HG02852 (cell line): ENCODE measurements around the gene ACOX2.
"Not testable (repeated sequence)": the region's sequence is repeated elsewhere in the genome, so short reads cannot be mapped to it uniquely, and the experiment has no call there.

Source experiments
- ATAC-seq: cut with Tn5 transposase; IDR thresholded peaks from one replicate; pipeline ENCODE4 v1.9.1; 2021; ENCODE audit warnings: mild to moderate bottlenecking, moderate library complexity; ENCODE audit not compliant: unreplicated experiment

Gene ACOX2

DNA sequence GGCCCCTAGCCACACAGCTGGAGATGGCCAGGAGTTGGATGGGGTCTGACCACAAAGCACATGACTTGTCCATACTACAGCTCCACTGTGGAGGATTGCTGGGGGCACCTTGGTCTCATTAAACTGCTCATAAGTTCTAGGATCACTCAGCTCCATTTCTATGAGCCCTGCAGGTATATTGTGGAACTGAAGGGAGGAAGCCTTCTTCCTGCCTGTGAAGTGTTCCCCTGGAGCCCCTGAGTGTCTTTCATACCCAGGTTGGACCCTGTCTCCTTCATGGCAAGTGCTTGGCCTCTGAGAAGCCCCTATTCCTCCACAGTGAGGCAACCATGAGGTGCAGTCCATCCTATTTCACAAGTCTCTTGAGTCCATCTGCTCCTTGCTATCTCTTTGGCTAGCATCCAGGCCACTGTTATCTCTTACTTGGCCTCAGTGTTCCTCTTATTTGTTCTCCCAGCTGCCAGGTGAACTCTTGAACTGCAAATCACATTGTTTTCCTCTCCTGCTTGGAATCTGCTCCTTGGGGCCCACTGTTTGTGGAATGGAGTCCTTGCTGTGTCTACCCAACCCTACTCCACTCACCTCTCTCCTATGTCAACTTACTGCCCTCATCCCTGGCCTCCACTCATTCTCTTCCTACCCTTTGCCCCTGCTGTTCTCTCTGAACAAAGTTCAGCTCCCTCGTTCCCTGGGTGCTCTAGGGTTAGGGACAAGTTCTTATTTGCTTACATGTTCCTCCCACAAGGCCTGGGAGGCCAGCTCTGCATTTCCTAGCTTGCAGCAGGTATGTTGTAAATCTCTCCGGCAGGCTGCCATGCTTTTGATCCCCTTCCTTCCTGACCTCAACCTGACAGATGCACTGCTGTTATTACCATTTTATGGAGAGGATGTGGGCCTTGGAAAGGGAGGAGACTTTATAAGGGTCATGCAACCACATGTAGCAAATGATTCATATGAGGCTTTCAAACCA, 1.2 kb downstream of the ACOX2 start:
- ATAC-seq: no peak

DNA sequence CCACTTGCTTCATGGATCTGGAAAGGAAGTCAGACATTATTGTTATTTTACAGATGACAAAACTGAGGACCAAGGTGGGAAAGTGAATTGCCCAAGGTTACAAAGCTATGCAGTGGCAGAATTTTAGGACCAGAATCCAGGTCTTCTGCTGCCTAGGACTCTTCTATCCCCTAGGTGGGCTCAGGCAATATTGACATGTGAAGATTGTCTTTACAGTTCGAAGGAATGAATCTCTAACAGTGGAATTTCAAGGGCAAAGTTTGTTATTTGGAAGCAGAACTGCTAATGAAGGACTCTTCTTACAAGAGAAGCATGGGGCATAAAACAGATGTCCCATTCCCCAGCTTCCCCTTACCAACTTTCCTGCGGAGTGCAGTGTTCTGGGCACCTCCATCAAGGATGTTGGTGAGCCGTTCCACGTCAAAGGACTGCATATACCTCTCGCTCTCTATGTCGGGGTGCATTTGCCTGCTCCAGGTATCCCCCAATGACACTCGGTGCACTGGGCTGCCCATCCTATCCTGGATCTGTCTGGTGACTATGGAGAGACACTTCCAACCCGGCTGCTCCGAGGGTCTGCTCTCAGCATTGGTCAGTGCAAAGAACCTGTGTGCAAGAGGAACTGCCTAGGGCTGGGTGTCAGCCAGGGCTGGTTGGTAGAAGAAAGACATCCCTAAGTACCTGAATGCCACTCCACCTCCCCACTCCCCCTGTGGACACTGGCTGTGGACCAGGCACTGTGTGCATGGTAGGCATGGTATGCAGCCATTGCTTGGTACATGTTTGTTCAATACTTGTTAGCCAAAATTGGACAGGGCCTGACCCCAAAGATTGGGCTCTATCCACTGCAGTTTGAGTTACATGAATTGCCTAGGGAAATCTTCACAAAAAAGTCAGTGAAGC, 2.1 kb downstream of the ACOX2 start:
- no peak for ATAC-seq

DNA sequence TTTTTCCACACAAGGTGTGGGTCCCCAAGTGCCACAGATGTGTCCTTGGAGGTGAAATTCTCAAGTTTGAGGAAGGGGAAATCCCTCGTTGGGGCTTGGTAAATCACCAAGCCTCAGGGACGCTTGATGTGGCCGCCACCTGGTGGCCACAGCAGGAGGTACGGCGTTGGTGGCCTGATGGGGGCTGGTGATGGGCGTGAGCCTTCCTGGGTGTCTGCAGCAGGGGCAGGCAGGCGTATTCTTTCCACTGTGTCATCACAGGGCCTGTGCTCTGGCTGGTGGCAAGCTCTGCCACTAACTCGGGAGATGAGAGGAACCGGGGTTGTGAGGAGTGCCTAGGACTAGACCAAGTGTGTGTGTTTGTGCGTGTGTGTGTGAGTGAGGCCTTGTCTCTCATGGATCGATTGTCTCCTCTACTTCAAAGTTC, 4.2 kb downstream of the ACOX2 start:
- peak; percentile 93 for ATAC-seq

DNA sequence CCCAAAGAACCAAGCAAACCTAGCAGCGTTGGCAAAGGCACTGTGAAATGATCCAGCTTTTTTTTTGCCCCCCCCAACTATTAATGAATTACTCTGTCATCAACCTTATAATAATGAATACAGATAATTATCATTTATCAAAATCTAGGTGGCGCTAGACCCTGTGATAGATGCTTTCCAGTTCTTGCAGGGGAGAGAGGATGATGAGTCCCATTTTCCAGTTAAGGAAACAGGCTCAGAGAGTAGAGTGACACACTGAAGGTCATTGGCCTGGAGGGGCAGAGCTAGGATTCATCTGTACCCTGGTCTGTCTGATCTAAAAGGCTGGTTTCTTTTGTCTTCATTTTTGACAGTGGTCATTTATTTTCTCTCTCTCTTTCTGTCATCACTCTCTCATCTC, 5.0 kb downstream of the ACOX2 start:
- ATAC-seq: no peak

DNA sequence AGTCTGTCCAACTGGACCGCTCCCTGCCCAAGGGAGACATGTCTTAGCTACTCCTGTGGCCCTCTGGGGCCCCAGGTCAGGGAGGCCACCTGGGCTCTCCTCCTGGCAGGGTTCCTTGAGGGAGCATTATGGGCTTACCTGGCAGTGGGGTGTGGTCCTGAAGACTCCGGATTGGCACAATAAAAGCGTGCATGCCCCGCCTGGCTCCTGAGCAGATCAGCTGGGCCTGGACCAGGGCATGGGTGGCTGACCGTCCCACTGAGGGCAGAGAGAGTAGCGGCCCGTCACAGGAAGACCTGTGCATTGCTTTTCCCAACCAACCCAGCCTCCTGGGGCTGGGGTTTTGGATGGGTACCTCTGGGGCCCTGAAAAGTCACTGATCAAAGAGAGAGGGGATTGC, 5.4 kb downstream of the ACOX2 start:
- ATAC-seq: no peak

DNA sequence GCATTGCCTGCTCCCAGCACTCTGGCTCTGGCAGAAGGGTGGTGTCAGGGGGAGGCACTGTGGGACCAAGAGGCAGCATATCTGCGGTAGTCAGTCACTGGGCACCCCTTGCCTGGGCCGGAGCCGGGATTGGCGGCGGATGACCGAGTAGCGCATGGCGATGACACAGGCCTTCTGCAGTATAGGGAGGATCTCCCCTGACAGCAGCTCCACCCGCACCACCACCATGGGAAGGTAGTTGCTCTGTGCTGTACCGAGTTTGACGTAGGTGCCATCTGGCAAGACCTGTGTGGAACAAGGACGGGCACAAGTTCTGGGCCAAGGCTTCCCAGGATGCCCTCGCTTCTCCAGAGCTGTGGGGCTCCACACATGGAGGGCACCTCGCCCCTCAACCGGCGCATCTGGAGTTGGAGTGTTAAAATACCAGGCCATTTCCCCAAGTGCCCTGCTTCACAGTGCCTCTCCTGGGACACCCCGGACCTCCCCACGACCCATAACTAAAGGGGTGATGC, 6.6 kb downstream of the ACOX2 start:
- no peak for ATAC-seq

DNA sequence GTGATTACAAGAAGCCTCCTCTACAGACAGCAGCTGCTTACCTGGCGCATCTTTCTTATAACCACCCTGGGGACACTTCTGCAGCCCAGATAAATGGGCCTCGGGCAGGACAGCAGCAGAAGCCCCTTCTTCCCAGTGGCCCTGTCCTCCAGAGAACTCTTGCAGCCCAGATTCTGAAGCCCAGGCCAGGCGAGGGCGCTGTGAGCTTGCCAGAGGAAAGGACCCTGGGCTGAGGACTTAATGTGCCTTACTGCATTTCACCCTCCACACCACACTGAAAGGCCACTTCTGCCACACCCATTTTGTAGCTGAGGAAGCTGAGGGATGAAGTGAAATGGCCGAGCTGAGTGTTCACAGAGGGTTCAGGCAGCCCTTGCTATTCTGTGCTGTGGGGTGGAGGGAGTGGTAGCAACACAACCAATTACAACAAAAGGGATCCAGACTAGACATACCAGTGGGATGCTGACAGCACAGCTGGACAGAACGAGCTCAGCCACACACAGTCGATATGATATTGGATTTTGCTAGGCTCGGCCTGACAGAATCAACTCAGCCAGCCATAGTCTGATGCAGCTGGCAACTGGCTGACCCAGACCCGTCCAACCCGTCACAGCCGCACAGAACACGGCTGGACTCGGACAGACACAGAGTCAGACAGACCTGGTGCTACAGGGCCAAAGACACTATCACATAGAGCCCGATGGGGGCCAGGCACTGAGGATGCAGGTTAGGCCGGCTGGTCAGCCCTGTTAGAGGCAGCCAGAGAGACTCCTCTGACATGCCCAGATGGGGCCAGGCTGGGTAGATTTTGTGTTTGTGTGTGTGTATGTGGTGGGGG, 7.3 kb downstream of the ACOX2 start:
- no peak for ATAC-seq

DNA sequence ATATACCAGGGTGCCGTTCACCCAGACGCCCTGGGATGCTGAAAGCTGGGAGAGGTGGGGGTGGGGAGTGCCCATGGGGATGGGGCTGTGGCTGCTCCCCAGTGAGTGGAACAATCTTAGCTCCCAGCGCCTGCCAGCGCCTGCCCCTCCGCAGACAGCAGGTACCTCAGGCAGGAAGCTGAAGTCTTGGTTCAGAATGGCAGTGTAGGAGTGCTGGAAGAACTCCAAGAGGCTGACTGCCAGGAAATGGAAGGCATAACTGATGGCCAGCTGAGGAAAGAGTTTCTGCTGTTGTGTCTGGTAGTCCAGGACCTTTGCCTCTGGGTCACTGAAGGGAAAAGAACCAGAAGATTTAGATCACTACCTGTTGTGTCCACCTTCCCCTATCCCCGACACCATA, 8.4 kb downstream of the ACOX2 start:
- ATAC-seq: no peak

DNA sequence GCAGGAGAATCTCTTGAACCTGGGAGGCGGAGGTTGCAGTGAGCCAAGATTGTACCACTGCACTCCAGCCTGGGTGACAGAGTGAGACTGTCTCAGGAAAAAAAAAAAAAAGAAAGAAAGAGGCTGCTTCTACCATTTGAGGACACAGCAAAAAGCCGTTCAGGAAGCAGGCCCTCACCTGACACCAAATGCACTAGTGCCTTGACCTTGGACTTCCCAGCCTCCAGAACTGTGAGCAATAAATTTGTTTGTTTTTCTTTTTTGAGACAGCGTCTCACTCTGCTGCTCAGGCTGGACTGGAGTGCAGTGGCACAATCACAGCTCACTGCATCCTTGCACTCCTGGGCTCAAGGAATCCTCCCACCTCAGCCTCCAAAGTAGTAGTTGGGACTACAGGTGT, 9.6 kb downstream of the ACOX2 start:
- ATAC-seq: not testable (repeated sequence)

DNA sequence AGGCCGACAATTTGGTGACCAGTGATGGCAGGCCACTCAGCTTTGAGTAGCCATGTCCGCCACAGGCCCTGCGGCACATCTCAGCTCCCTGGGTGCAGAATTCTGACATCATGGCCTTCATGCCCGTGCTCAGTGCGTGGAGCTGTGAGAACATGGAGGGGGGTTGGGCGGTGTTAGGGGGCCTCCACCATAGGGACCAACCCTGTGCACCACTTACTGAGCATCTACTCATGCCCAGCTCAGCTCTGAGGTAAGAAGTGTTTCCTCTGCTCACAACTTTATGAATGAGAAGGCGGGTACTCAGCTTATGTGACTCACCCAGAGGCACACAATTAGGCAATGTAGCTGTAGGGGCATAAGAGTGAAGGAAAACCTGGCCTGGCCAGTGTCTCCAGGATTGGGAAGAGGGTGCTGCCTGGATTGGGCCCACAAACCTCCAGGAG, 10.5 kb downstream of the ACOX2 start:
- no peak for ATAC-seq

DNA sequence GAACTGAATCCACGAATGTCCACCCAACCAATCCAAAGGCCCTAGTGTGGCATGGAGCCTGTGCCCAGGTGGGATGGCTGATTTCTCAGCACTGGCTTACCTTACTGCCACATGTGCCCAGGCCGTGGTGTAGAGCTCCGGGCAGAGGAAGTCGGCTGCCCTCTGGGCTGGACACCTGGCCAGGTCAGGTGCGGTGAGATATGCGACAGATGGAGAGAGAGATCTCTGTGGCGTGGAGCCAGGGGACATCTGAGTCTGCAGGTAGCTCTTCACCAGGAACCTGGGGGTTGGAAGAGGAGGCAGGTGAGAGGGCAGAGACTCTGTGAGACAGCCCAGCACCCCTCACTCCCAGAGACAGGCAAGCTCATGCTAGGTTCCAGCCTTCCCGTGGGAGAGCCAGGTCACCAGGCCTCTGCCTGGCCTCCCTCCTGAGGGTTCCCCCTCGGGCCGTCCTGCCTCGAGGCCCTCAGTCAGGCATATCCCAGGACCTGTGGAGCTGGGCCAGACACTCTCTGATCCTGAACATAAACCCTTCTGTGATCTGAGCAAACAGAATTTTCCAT, 12.6 kb downstream of the ACOX2 start:
- ATAC-seq: no peak

DNA sequence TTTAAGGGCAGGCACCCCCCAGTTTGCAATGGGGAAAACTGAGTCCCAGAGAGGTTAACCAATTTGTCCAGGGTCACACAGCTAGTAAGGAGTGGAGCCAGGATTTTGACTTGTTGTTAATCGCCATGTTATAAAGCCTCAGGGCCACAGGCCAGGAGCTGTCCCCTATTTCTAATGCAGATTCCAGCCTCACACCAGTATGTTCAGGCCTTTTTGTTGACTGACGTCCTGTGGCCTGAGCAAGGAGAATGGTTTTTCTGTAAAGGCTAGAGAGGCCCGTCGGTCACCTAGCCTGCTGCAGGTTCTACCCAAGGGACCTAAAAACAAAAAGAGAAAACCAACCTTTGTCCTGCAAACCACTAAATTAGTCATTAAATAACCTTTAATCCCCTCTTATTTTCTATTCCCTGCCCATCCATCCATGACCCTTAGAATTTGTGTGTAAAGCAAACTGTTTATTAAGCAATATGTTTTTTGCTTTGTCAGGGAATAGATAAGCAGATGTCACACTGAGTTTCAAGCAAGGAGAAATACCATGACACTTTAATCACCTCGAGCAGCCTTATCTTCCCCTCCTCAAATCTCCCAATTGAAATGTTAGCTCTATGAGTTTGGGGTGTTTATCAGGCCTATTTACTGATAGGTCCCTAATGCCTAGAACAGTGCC, 14.1 kb downstream of the ACOX2 start:
- no peak for ATAC-seq

DNA sequence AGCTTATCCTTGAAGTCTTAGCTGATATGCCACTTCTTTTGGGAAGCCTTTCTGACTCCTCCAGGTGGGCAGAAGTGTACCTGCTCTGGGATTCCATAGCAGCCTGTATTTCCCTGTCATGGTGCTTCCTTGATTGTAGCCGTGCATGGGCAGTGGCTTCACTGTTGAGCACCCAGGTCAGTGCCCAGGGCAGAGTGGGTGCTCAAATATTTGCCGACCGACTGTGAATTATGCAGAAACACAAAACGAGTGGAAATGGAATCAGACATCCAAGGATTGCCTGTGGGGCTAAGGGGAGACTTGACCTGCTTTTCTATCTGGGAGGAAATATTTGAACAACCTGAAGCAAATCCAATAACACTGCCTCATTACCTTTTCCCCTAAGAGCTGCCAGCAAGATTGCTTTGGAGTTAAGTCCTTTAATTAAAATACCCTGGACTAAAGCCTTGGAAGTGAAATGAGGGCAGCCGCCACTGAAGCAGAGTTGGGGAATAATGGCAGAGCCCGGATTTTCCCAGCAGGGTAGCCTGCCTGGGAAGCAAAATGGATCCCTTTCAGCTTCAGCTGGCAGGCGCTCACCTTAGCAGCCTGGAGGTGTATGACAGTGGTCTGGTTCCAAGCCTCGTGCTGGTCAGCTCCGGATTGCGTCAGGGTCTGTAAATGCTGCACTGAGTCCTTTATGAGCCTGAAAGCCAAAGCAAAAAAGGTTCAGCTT, 14.9 kb downstream of the ACOX2 start:
- ATAC-seq: no peak

DNA sequence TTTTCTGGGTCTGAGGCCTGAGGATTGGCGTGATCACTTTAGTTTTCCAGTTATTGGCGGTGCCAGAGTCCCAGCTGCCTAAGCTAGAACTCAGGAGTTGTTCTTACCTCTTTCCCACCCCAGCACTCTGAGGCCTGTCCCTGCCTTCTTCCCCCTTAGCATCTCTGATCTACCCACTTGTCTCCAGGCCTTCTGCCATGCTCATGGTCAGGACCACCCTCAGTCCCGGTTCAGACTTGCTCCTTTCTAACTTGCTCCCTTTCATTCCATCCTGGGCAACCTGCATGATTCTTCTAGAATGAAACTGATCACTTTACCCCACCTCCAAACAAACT, 15.7 kb downstream of the ACOX2 start:
- no peak for ATAC-seq

DNA sequence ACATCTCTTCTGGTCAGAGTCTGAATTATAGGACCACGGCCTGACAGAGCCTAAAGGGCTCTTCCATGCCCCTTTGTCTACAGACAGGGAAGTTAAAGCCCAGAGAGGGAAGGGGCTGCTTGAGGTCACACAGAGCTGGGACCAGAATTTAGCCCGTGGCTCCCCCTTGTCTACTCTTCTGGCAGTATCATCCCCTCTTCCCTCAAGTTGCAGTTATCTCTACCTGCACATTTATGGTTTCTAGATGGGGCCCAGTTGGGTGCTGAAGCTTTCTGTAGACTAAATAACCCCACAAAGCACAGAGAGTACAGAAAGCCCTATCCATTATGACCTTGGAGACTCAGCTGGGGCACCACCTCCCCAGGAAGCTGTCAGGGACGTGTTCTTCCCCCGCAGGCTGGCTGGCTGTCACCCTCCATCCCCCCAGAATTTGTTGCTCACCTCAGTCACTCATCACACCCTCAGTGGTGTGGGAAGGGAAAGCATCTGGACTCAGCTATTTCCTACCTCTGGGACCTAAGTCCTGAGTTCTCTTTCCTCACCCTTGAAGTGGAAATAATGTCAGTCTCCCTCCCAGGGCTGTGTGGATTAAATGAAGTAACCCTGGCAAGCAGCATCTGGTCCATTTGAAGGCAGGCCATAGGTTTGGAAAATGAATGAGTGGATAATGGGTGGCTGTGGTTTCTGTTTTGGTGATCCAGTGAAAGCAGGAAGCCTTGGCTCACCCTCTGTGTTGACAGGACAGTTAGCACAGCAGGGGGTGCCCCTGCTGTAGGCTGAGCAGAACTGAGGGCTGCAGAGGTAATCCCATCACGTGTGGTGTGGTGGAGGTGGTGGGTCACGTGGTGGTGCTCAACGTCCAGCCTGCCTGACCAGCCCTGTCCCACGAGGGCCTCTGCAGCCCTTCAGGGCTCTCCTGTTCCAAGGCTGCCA, 16.3 kb downstream of the ACOX2 start:
- no peak for ATAC-seq

DNA sequence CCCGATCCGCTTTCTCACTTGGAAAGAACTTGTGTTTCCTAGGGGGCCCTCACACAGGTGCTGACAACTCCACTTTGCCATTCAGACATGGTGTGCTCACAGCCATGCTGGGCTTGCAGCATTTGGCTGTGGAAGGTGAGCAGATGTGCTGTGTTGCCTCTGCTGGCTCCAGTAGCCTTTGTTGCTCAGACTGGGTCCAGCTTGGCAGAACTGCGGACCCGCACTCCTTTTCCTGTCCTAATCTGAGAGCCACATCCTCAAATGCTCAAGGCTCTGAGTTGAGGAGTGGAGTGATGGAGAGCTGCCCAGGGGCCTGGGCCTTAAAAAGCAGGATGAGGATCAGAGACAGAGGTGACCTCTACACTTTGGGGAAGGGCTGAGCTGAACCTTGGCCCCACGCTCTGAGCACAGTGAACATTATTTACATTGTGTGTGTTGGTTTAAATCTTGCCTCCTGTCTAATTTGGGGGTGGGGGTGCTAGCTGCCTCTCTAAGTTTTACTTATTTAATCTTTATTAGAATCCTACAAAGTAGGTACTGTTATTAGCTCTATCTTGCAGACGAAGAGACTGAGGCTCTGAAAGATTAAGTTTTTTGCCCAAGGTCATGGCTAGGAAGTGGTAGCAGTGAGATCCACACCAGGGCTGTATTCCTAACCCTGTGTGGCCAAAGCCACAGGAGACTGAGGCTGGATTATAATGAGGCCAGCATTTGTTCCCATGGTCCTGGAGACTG, 17.2 kb downstream of the ACOX2 start:
- no peak for ATAC-seq

DNA sequence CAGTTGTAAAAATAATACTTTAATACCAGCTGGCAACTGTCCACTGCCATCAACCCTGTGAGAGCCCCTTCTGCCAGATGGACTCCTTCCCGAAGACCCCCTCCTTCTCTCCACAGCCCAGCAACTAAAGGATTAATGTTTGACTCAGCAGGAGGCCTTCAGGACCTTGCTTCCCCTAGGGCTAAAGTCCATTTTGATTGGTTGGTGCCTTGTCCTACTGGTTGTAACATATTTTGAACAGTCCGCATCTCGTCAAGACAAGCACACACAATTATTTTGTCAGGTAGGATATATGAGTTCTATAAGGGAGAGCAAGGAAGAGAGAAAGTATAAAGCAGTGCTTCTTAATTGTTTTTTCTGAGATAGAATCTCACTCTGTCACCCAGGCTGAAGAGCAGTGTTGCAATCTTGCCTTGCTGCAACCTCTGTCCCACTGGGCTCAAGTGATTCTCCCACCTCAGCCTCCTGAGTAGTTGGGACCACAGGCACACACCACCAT, 18.6 kb downstream of the ACOX2 start:
- no peak for ATAC-seq
